Cardiac muscle cell (in vitro differentiated cells and primary cell): ENCODE results near the gene SLC24A3. TPM values are rescaled to one million over a fixed set of nuclear protein-coding genes. Genes with fewer than 3 reads are reported as not detected.

Source experiments
- DNase-seq, 2 donors: peaks; one replicate each; pipeline versions ENCODE4 v3.0.0 to v3.0.0-alpha.2; 2010 to 2017; ENCODE audit warnings: low read depth in 1 of 2, low spot score in 1 of 2
- H3K27ac ChIP-seq: fragments of 200-600 bp; sonication (generic); 2 replicates; pipeline ENCODE4 v1.5.1; 2016
- H3K27me3 ChIP-seq: fragments of 200-600 bp; sonication (generic); 2 replicates; pipeline ENCODE4 v1.6.0; 2016; ENCODE audit warnings: control low read depth
- H3K36me3 ChIP-seq: fragments of 200-600 bp; sonication (generic); 2 replicates; pipeline ENCODE4 v1.5.1; 2016; ENCODE audit warnings: control low read depth
- H3K4me1 ChIP-seq: fragments of 200-600 bp; sonication (generic); 2 replicates; pipeline ENCODE4 v1.8.1; 2017; ENCODE audit warnings: low read depth, mild to moderate bottlenecking, mixed run types
- H3K4me3 ChIP-seq: fragments of 200-600 bp; sonication (generic); 2 replicates; pipeline ENCODE4 v1.5.1; 2016; ENCODE audit warnings: mild to moderate bottlenecking
- H3K9me3 ChIP-seq: fragments of 200-600 bp; sonication (generic); 2 replicates; pipeline ENCODE4 v1.5.1; 2017; ENCODE audit warnings: low read depth, mild to moderate bottlenecking, control low read depth
- CTCF ChIP-seq: IDR thresholded peaks from 2 replicates; pipeline ENCODE4 v1.5.1; 2012; ENCODE audit warnings: low read depth, mild to moderate bottlenecking, low read length
- polyA plus RNA-seq: library from polyadenylated mRNA; unstranded; fragments of >200 nt; fragmentation: Nextera tagmentation; extraction: Ambion mirVana; gene quantifications from 2 replicates; pipeline ENCODE4 v1.2.1, GENCODE V29; 2016
- total RNA-seq: library from RNA; depleted of rRNA; stranded (reverse); fragments of >200 nt; gene quantifications from 2 replicates; pipeline ENCODE4 v1.2.3, GENCODE V29; 2016

The SLC24A3 gene
- total and polyA plus RNA-seq, 2 experiments from 2014 or later = 1.6 to 1.7 TPM

GRCh38 chr20:19527509-19527908, 315.1 kb downstream of the SLC24A3 start:
- Histone ChIP-seq H3K4me1 (no peaks in the 10 kb centered on the region), H3K36me3 (no peaks in the 10 kb centered on the region), H3K27ac (no peak overlapping the region), H3K9me3 (no peaks in the 10 kb centered on the region), H3K27me3 (no peaks in the 10 kb centered on the region), H3K4me3 (no peak overlapping the region)
- TF ChIP-seq CTCF = no peak
- DNase-seq = no peak

GRCh38 chr20:19528286-19529030, 316.0 kb downstream of the SLC24A3 start:
- no peak overlapping the region for H3K27ac ChIP-seq
- H3K4me1 ChIP-seq = no peaks in the 10 kb centered on the region
- H3K36me3 ChIP-seq = no peaks in the 10 kb centered on the region
- H3K9me3 ChIP-seq = no peaks in the 10 kb centered on the region
- TF ChIP-seq CTCF = no peak
- H3K27me3 ChIP-seq = no peaks in the 10 kb centered on the region
- no peak for DNase-seq
- H3K4me3 ChIP-seq = no peak overlapping the region

- no peak overlapping the region for H3K27ac ChIP-seq
- no peak for DNase-seq
- H3K4me3 ChIP-seq = no peak overlapping the region
- H3K4me1 ChIP-seq = no peaks in the 10 kb centered on the region
- no peaks in the 10 kb centered on the region for H3K27me3 ChIP-seq
- H3K36me3 ChIP-seq = no peaks in the 10 kb centered on the region
- TF ChIP-seq CTCF = no peak
- H3K9me3 ChIP-seq = no peaks in the 10 kb centered on the region
These were observed 317.6 kb downstream of the SLC24A3 start for GRCh38 chr20:19530006-19530405.

- no peak for DNase-seq
- TF ChIP-seq CTCF = no peak
- Histone ChIP-seq H3K4me3 (no peak overlapping the region), H3K27me3 (no peaks in the 10 kb centered on the region), H3K4me1 (no peaks in the 10 kb centered on the region), H3K27ac (no peak overlapping the region), H3K9me3 (no peaks in the 10 kb centered on the region), H3K36me3 (no peaks in the 10 kb centered on the region)
These were observed 319.0 kb downstream of the SLC24A3 start for GRCh38 chr20:19531446-19531845.

GRCh38 chr20:19538556-19538955, 326.1 kb downstream of the SLC24A3 start:
- DNase-seq = no peak
- Histone ChIP-seq H3K36me3 (no peaks in the 10 kb centered on the region), H3K27me3 (no peaks in the 10 kb centered on the region), H3K4me1 (no peaks in the 10 kb centered on the region), H3K9me3 (no peaks in the 10 kb centered on the region), H3K4me3 (no peak overlapping the region), H3K27ac (no peak overlapping the region)
- no peak for TF ChIP-seq CTCF
